GM19372 (cell line): ENCODE results near the gene CAMK1G.
A peak's percentile ranks its signal among the peaks of the same experiment; 100 is the strongest.

ENCODE experiments used
- ATAC-seq: cut with Tn5 transposase; IDR thresholded peaks from one replicate; pipeline ENCODE4 v1.9.1; 2021; ENCODE audit warnings: mild to moderate bottlenecking, low read depth, moderate library complexity; ENCODE audit not compliant: unreplicated experiment

The CAMK1G gene

GRCh38 chr1:209597499-209597898 is 14.0 kb downstream of the CAMK1G start:
- no peak for ATAC-seq

- ATAC-seq = no peak
These were observed 14.7 kb downstream of the CAMK1G start for GRCh38 chr1:209598227-209598626.

GRCh38 chr1:209600541-209600940 is 17.0 kb downstream of the CAMK1G start:
- ATAC-seq = no peak

- ATAC-seq = no peak
These were observed 18.5 kb downstream of the CAMK1G start for GRCh38 chr1:209601809-209602657.

GRCh38 chr1:209603877-209604276 is 20.4 kb downstream of the CAMK1G start:
- ATAC-seq = no peak

- ATAC-seq = peak; percentile 68
These were observed 23.7 kb downstream of the CAMK1G start for GRCh38 chr1:209607102-209607794.

- ATAC-seq = peak; percentile 9
These were observed 24.3 kb downstream of the CAMK1G start for GRCh38 chr1:209607795-209608178.

- no peak for ATAC-seq
These were observed 25.7 kb downstream of the CAMK1G start for GRCh38 chr1:209609041-209609790.

GRCh38 chr1:209609791-209610630 is 26.5 kb downstream of the CAMK1G start:
- no peak for ATAC-seq

- no peak for ATAC-seq
These were observed 27.1 kb downstream of the CAMK1G start for GRCh38 chr1:209610631-209610905.

- ATAC-seq = no peak
These were observed 28.5 kb downstream of the CAMK1G start for GRCh38 chr1:209611771-209612570.

GRCh38 chr1:209612646-209613399 is 29.3 kb downstream of the CAMK1G start:
- ATAC-seq = no peak

GRCh38 chr1:209613400-209614150 is 30.1 kb downstream of the CAMK1G start:
- ATAC-seq = no peak

- ATAC-seq = no peak
These were observed 30.6 kb downstream of the CAMK1G start for GRCh38 chr1:209614151-209614420.

- no peak for ATAC-seq
These were observed 31.4 kb downstream of the CAMK1G start for GRCh38 chr1:209614906-209615305.

- ATAC-seq = no peak
These were observed 33.0 kb downstream of the CAMK1G start for GRCh38 chr1:209616366-209617046.

- ATAC-seq = no peak
These were observed 33.6 kb downstream of the CAMK1G start for GRCh38 chr1:209617047-209617673.

- ATAC-seq = no peak
These were observed 34.2 kb downstream of the CAMK1G start for GRCh38 chr1:209617755-209618154.
